ENCODE results near the gene EFNA1. TPM values are rescaled to one million over a fixed set of nuclear protein-coding genes. Genes with fewer than 3 reads are reported as not detected.
A peak's percentile ranks its signal among the peaks of the same experiment; 100 is the strongest.

EFNA1 gene
- total and polyA plus RNA-seq, 2 of the 13 experiments (the other 11 are each of a cell fraction or from before 2014, with no cell fraction given): 81.8 to 874 TPM

DNA sequence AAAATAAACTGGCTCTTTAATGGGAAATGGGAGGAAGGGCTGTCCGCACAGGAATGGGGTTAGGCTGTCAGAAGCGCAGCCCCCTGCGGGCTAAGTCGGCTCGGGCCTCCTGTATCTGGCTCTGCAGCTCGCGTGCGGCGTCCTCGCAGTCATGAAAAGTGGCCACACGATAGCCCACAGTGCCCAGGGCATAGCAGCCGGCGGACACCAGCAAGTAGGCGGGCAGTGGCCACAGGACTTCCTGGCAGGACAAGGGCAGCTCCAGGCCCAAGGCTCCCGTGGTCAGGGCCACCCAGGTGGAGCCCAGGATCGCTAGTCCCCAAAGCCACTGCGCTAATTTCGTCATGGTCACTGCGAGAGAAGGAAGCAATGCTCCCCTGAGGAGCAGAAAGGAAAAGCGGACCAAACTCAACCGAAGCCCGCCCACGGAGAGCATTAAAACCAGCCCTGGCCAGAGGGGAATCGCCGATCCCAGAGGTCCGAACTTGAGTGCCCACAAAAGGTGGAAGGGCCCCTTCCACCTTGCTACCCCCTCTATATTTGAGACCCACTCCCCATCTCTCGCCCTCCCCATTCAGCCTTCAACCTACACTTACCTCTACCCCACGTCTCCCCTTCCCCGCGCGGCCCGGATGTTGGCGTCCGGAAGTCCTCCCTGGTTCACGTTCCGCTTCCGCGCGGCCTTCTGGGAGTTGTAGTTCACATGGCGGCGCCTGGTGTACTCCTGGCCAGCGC is 12.4 kb downstream of the EFNA1 start, which contains the start of gene DPM3 (continued):
- TF ChIP-seq, protein P1, sequence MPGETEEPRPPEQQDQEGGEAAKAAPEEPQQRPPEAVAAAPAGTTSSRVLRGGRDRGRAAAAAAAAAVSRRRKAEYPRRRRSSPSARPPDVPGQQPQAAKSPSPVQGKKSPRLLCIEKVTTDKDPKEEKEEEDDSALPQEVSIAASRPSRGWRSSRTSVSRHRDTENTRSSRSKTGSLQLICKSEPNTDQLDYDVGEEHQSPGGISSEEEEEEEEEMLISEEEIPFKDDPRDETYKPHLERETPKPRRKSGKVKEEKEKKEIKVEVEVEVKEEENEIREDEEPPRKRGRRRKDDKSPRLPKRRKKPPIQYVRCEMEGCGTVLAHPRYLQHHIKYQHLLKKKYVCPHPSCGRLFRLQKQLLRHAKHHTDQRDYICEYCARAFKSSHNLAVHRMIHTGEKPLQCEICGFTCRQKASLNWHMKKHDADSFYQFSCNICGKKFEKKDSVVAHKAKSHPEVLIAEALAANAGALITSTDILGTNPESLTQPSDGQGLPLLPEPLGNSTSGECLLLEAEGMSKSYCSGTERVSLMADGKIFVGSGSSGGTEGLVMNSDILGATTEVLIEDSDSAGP (CRISPR knock-in tag; IDR thresholded peaks at IDR 0.05; ENCODE audit: borderline replicate concordance): peak; percentile 71; the same call in 1 of the 2 replicates
- TF ChIP-seq MTF1 (CRISPR knock-in tag; IDR thresholded peaks at IDR 0.05) (no peak), KMT2A (CRISPR knock-in tag; IDR thresholded peaks at IDR 0.05) (peak; percentile 77), ATAD3A (CRISPR knock-in tag; IDR thresholded peaks at IDR 0.05) (0 out of 2 replicates have a peak, but pooled peaks have one; percentile 11), ZNF30 (CRISPR knock-in tag; IDR thresholded peaks at IDR 0.05) (no peak), ZNF230 (CRISPR knock-in tag; IDR thresholded peaks at IDR 0.05) (peak; percentile 48; the same call in 1 of the 2 replicates), KLF16 (CRISPR knock-in tag; IDR thresholded peaks at IDR 0.05) (peak in 1 of 2 experiments; percentile 53; a peak in 2 of 4 replicates), ZNF776 (CRISPR knock-in tag; IDR thresholded peaks at IDR 0.05) (no peak; the same call in 1 of the 2 replicates), HNRNPK (IDR thresholded peaks at IDR 0.05; ENCODE audit: low read depth, low read length, poor library complexity, severe bottlenecking) (peak; percentile 95), ATF7 (IDR thresholded peaks at IDR 0.05) (no peak), ATF7 (CRISPR knock-in tag; IDR thresholded peaks at IDR 0.05) (no peak), RAD51 (IDR thresholded peaks at IDR 0.05; ENCODE audit: borderline replicate concordance) (no peak), FOSL2 (CRISPR knock-in tag; IDR thresholded peaks at IDR 0.05) (peak; percentile 12; the same call in 1 of the 2 replicates), CENPX (CRISPR knock-in tag; IDR thresholded peaks at IDR 0.05) (no peak), ZNF354B (CRISPR knock-in tag; IDR thresholded peaks at IDR 0.05) (0 out of 2 replicates have a peak, but pooled peaks have one; percentile 43), ZNF550 (CRISPR knock-in tag; IDR thresholded peaks at IDR 0.05; ENCODE audit: borderline replicate concordance) (0 out of 2 replicates have a peak, but pooled peaks have one; percentile 27)
- TF ChIP-seq, protein P2, sequence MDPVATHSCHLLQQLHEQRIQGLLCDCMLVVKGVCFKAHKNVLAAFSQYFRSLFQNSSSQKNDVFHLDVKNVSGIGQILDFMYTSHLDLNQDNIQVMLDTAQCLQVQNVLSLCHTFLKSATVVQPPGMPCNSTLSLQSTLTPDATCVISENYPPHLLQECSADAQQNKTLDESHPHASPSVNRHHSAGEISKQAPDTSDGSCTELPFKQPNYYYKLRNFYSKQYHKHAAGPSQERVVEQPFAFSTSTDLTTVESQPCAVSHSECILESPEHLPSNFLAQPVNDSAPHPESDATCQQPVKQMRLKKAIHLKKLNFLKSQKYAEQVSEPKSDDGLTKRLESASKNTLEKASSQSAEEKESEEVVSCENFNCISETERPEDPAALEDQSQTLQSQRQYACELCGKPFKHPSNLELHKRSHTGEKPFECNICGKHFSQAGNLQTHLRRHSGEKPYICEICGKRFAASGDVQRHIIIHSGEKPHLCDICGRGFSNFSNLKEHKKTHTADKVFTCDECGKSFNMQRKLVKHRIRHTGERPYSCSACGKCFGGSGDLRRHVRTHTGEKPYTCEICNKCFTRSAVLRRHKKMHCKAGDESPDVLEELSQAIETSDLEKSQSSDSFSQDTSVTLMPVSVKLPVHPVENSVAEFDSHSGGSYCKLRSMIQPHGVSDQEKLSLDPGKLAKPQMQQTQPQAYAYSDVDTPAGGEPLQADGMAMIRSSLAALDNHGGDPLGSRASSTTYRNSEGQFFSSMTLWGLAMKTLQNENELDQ (CRISPR knock-in tag; IDR thresholded peaks at IDR 0.05; ENCODE audit: borderline replicate concordance): no peak
- TF ChIP-seq, protein P3, sequence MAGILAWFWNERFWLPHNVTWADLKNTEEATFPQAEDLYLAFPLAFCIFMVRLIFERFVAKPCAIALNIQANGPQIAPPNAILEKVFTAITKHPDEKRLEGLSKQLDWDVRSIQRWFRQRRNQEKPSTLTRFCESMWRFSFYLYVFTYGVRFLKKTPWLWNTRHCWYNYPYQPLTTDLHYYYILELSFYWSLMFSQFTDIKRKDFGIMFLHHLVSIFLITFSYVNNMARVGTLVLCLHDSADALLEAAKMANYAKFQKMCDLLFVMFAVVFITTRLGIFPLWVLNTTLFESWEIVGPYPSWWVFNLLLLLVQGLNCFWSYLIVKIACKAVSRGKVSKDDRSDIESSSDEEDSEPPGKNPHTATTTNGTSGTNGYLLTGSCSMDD (CRISPR knock-in tag; IDR thresholded peaks at IDR 0.05): no peak
- TF ChIP-seq, protein P4, sequence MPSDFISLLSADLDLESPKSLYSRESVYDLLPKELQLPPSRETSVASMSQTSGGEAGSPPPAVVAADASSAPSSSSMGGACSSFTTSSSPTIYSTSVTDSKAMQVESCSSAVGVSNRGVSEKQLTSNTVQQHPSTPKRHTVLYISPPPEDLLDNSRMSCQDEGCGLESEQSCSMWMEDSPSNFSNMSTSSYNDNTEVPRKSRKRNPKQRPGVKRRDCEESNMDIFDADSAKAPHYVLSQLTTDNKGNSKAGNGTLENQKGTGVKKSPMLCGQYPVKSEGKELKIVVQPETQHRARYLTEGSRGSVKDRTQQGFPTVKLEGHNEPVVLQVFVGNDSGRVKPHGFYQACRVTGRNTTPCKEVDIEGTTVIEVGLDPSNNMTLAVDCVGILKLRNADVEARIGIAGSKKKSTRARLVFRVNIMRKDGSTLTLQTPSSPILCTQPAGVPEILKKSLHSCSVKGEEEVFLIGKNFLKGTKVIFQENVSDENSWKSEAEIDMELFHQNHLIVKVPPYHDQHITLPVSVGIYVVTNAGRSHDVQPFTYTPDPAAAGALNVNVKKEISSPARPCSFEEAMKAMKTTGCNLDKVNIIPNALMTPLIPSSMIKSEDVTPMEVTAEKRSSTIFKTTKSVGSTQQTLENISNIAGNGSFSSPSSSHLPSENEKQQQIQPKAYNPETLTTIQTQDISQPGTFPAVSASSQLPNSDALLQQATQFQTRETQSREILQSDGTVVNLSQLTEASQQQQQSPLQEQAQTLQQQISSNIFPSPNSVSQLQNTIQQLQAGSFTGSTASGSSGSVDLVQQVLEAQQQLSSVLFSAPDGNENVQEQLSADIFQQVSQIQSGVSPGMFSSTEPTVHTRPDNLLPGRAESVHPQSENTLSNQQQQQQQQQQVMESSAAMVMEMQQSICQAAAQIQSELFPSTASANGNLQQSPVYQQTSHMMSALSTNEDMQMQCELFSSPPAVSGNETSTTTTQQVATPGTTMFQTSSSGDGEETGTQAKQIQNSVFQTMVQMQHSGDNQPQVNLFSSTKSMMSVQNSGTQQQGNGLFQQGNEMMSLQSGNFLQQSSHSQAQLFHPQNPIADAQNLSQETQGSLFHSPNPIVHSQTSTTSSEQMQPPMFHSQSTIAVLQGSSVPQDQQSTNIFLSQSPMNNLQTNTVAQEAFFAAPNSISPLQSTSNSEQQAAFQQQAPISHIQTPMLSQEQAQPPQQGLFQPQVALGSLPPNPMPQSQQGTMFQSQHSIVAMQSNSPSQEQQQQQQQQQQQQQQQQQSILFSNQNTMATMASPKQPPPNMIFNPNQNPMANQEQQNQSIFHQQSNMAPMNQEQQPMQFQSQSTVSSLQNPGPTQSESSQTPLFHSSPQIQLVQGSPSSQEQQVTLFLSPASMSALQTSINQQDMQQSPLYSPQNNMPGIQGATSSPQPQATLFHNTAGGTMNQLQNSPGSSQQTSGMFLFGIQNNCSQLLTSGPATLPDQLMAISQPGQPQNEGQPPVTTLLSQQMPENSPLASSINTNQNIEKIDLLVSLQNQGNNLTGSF (CRISPR knock-in tag; IDR thresholded peaks at IDR 0.05): no peak

Data from HepG2 (cell line).